Mesendoderm (in vitro differentiated cells): Measurements from ENCODE around the gene LMLN.
"Not testable (repeated sequence)": the region's sequence is repeated elsewhere in the genome, so short reads cannot be mapped to it uniquely, and the experiment has no call there.

ENCODE experiments used
- DNase-seq: peaks from one replicate; pipeline ENCODE4 v3.0.0; 2013
- H2AK5ac ChIP-seq: 2 replicates; pipeline ENCODE4 v1.6.1; 2013; ENCODE audit warnings: low read length, inconsistent platforms
- H2BK120ac ChIP-seq: 2 replicates; pipeline ENCODE4 v1.6.1; 2013; ENCODE audit warnings: low read depth, mild to moderate bottlenecking, low read length, moderate library complexity, mixed read lengths
- H2BK15ac ChIP-seq: replicated peaks from 2 replicates; pipeline ENCODE4 v1.6.1; 2013; ENCODE audit warnings: low read depth, mild to moderate bottlenecking, moderate library complexity
- H2BK5ac ChIP-seq: 2 replicates; pipeline ENCODE4 v1.6.1; 2013; ENCODE audit warnings: low read length, inconsistent platforms
- H3K18ac ChIP-seq: 2 replicates; pipeline ENCODE4 v1.6.1; 2013; ENCODE audit warnings: mild to moderate bottlenecking, low read length, mixed read lengths
- H3K23ac ChIP-seq: one replicate; pipeline ENCODE4 v1.6.1; 2013; ENCODE audit warnings: low read length
- H3K27ac ChIP-seq: 2 replicates; pipeline ENCODE4 v1.5.1; 2013; ENCODE audit warnings: low read depth, mild to moderate bottlenecking, inconsistent platforms, low read length, moderate library complexity
- H3K27me3 ChIP-seq: 2 replicates; pipeline ENCODE4 v1.6.1; 2013; ENCODE audit warnings: low read length, control low read depth, mild to moderate bottlenecking, inconsistent platforms; ENCODE audit not compliant: insufficient read depth, poor library complexity
- H3K36me3 ChIP-seq: 2 replicates; pipeline ENCODE4 v1.6.1; 2013; ENCODE audit warnings: low read length, inconsistent platforms; ENCODE audit not compliant: control insufficient read depth, insufficient read depth
- H3K4ac ChIP-seq: one replicate; pipeline ENCODE4 v1.6.1; 2013; ENCODE audit warnings: low read depth, mild to moderate bottlenecking, low read length, moderate library complexity
- H3K4me1 ChIP-seq: 2 replicates; pipeline ENCODE4 v1.6.1; 2013; ENCODE audit warnings: low read depth, low read length, inconsistent platforms; ENCODE audit not compliant: control insufficient read depth
- H3K4me2 ChIP-seq: 2 replicates; pipeline ENCODE4 v1.6.1; 2013; ENCODE audit warnings: low read length
- H3K4me3 ChIP-seq: 2 replicates; pipeline ENCODE4 v1.5.1; 2013; ENCODE audit warnings: mild to moderate bottlenecking, low read length
- H3K56ac ChIP-seq: one replicate; pipeline ENCODE4 v1.6.1; 2013; ENCODE audit warnings: low read length
- H3K79me1 ChIP-seq: 2 replicates; pipeline ENCODE4 v1.6.1; 2013; ENCODE audit warnings: low read length, inconsistent platforms
- H3K79me2 ChIP-seq: 2 replicates; pipeline ENCODE4 v1.6.1; 2013; ENCODE audit warnings: mild to moderate bottlenecking, low read length; ENCODE audit not compliant: control insufficient read depth, insufficient read depth
- H3K9ac ChIP-seq: 2 replicates; pipeline ENCODE4 v1.6.1; 2013; ENCODE audit warnings: low read length, inconsistent platforms
- H4K5ac ChIP-seq: one replicate; pipeline ENCODE4 v1.6.1; 2013; ENCODE audit warnings: low read length
- H4K8ac ChIP-seq: one replicate; pipeline ENCODE4 v1.6.1; 2013; ENCODE audit warnings: low read depth, mild to moderate bottlenecking, control low read depth, low read length, moderate library complexity
- WGBS: extraction: QIAGEN DNeasy Blood & Tissue Kit; methylation state at CpG from one replicate; pipeline ENCODE4 v1.1.7; 2013; ENCODE audit warnings: low lambda C conversion rate, missing lambda C conversion rate; ENCODE audit not compliant: insufficient coverage; ENCODE audit errors: extremely low coverage; 5-methylcytosine and 5-hydroxymethylcytosine counted together

LMLN gene

DNA sequence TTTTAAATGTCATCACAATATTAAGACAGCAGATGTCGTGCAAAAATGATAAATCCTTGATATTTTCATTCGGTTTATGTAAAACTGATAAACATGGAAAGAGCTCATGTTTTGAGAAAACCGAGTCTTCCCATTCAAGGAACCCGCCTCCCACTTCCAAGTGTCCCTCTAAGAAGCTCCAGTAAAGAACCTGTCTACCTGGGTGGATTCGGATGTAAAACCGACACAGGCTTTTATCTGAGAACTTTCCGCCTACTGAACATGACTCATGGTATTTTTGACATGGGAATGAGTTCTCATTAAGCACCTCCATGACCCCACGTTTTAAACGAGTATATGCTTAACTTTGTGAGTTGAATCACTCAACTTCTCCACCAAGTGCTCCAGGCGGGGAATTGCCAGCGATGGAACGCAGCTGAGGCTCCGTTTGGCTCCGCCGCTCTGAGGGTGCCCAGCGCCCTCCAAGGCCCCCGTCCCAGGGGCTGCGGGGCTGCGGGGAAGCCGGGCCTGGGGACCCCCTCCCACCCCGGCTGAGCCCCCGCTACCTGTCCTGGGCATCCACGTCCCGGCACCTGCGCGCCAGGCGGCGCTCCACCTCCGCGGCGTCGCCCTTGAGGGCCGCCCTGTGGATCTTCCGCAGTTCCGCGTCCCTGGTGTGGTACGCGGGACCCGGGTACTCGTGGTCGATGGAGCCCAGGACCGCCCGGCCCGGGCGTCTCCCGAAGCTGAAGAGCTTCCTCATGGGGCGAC lies 119.9 kb downstream of the LMLN start:
- Histone ChIP-seq H3K27me3 (peaks cover 5% of the 10 kb centered on the region), H4K8ac (peak overlapping the region; percentile 76), H3K23ac (no peak overlapping the region), H2BK15ac (no peak overlapping the region), H3K4me2 (peak overlapping the region; percentile 61), H3K79me2 (no peaks in the 10 kb centered on the region), H3K36me3 (no peaks in the 10 kb centered on the region), H4K5ac (no peak overlapping the region), H3K4me3 (no peak overlapping the region), H3K4ac (peak overlapping the region; percentile 48), H3K4me1 (no peaks in the 10 kb centered on the region), H2BK120ac (no peak overlapping the region), H3K56ac (peak overlapping the region; percentile 56), H2BK5ac (no peak overlapping the region), H3K79me1 (no peaks in the 10 kb centered on the region), H3K18ac (no peak overlapping the region), H2AK5ac (no peak overlapping the region), H3K27ac (no peak overlapping the region), H3K9ac (no peak overlapping the region)
- peak; percentile 42 for DNase-seq
- WGBS, result no CpG with 5 or more reads among the region's 47 CpGs

GRCh38 chr3:198080521-198081384 lies 120.7 kb downstream of the LMLN start:
- Histone ChIP-seq H3K4me2 (peak overlapping the region; percentile 61), H4K5ac (no peak overlapping the region), H2BK5ac (no peak overlapping the region), H2AK5ac (no peak overlapping the region), H4K8ac (peak overlapping the region; percentile 76), H3K79me1 (no peaks in the 10 kb centered on the region), H2BK120ac (no peak overlapping the region), H3K27ac (no peak overlapping the region), H3K79me2 (no peaks in the 10 kb centered on the region), H3K4ac (peak overlapping the region; percentile 48), H3K4me1 (no peaks in the 10 kb centered on the region), H3K27me3 (peaks cover 8% of the 10 kb centered on the region), H2BK15ac (no peak overlapping the region), H3K56ac (peak overlapping the region; percentile 67), H3K9ac (peak overlapping the region; percentile 51), H3K18ac (peak overlapping the region; percentile 33), H3K36me3 (no peaks in the 10 kb centered on the region), H3K23ac (no peak overlapping the region), H3K4me3 (no peak overlapping the region)
- WGBS, result no CpG with 5 or more reads among the region's 86 CpGs
- peak; percentile 94 for DNase-seq

- H3K79me2 ChIP-seq, result no peaks in the 10 kb centered on the region
- no peak overlapping the region for H3K4ac ChIP-seq
- H2BK120ac ChIP-seq, result no peak overlapping the region
- H3K23ac ChIP-seq, result no peak overlapping the region
- no peak overlapping the region for H4K5ac ChIP-seq
- H4K8ac ChIP-seq, result no peak overlapping the region
- peak; percentile 3 for DNase-seq
- no peak overlapping the region for H3K18ac ChIP-seq
- no peak overlapping the region for H2BK5ac ChIP-seq
- H3K27me3 ChIP-seq, result peaks cover 10% of the 10 kb centered on the region
- H3K79me1 ChIP-seq, result no peaks in the 10 kb centered on the region
- no peak overlapping the region for H3K56ac ChIP-seq
- no peak overlapping the region for H2AK5ac ChIP-seq
- no peak overlapping the region for H3K4me3 ChIP-seq
- H3K27ac ChIP-seq, result no peak overlapping the region
- H3K4me2 ChIP-seq, result no peak overlapping the region
- no peak overlapping the region for H3K9ac ChIP-seq
- no peaks in the 10 kb centered on the region for H3K4me1 ChIP-seq
- no peak overlapping the region for H2BK15ac ChIP-seq
- H3K36me3 ChIP-seq, result no peaks in the 10 kb centered on the region
- no CpG with 5 or more reads among the region's 33 CpGs for WGBS
Measured at GRCh38 chr3:198081421-198081844, 121.4 kb downstream of the LMLN start.

DNA sequence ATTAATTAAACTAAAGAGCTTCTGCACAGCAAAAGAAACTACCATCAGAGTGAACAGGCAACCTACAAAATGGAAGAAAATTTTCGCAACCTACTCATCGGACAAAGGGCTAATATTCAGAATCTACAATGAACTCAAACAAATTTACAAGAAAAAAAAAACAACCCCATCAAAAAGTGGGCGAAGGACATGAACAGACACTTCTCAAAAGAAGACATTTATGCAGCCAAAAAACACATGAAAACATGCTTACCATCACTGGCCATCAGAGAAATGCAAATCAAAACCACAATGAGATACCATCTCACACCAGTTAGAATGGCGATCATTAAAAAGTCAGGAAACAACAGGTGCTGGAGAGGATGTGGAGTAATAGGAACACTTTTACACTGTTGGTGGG lies 122.2 kb downstream of the LMLN start:
- H4K8ac ChIP-seq, DNase-seq, H3K23ac ChIP-seq, H3K4me3 ChIP-seq, H2AK5ac ChIP-seq, H3K79me2 ChIP-seq, H3K79me1 ChIP-seq, H3K4ac ChIP-seq, H4K5ac ChIP-seq, H2BK15ac ChIP-seq, H3K4me2 ChIP-seq, H2BK120ac ChIP-seq, H3K36me3 ChIP-seq, H2BK5ac ChIP-seq, H3K18ac ChIP-seq, H3K27ac ChIP-seq, H3K9ac ChIP-seq, H3K56ac ChIP-seq, H3K4me1 ChIP-seq: not testable (repeated sequence)
- peaks cover 10% of the 10 kb centered on the region for H3K27me3 ChIP-seq
- no CpG with 5 or more reads among the region's 4 CpGs for WGBS

GRCh38 chr3:198088421-198088955 lies 128.5 kb downstream of the LMLN start:
- H4K8ac ChIP-seq, result no peak overlapping the region
- H3K4me2 ChIP-seq, result no peak overlapping the region
- H3K4me3 ChIP-seq, result no peak overlapping the region
- H2AK5ac ChIP-seq, result no peak overlapping the region
- H3K56ac ChIP-seq, result no peak overlapping the region
- no peaks in the 10 kb centered on the region for H3K79me2 ChIP-seq
- no peak overlapping the region for H3K18ac ChIP-seq
- H2BK120ac ChIP-seq, result no peak overlapping the region
- H3K23ac ChIP-seq, result no peak overlapping the region
- no peaks in the 10 kb centered on the region for H3K4me1 ChIP-seq
- H2BK15ac ChIP-seq, result no peak overlapping the region
- no peaks in the 10 kb centered on the region for H3K36me3 ChIP-seq
- no peak overlapping the region for H4K5ac ChIP-seq
- H3K27me3 ChIP-seq, result peaks cover 5% of the 10 kb centered on the region
- no CpG with 5 or more reads among the region's 3 CpGs for WGBS
- H3K27ac ChIP-seq, result no peak overlapping the region
- H2BK5ac ChIP-seq, result no peak overlapping the region
- H3K4ac ChIP-seq, result no peak overlapping the region
- no peaks in the 10 kb centered on the region for H3K79me1 ChIP-seq
- no peak overlapping the region for H3K9ac ChIP-seq
- DNase-seq, result no peak
